Stimulated activated CD4-positive, alpha-beta T cell treated with anti-CD3 and anti-CD28 coated beads, Interleukin-15, amount 100 ng/mL, for 1 hour (primary cell): Measurements from ENCODE around the gene PPDPF.
"Not testable (repeated sequence)": the region's sequence is repeated elsewhere in the genome, so short reads cannot be mapped to it uniquely, and the experiment has no call there.

Source experiments
- DNase-seq, 2 donors: peaks; one replicate each; pipeline ENCODE4 v3.0.0-alpha.2; 2020; ENCODE audit warnings: low read depth in 1 of 2, low spot score in 1 of 2

The PPDPF gene

DNA sequence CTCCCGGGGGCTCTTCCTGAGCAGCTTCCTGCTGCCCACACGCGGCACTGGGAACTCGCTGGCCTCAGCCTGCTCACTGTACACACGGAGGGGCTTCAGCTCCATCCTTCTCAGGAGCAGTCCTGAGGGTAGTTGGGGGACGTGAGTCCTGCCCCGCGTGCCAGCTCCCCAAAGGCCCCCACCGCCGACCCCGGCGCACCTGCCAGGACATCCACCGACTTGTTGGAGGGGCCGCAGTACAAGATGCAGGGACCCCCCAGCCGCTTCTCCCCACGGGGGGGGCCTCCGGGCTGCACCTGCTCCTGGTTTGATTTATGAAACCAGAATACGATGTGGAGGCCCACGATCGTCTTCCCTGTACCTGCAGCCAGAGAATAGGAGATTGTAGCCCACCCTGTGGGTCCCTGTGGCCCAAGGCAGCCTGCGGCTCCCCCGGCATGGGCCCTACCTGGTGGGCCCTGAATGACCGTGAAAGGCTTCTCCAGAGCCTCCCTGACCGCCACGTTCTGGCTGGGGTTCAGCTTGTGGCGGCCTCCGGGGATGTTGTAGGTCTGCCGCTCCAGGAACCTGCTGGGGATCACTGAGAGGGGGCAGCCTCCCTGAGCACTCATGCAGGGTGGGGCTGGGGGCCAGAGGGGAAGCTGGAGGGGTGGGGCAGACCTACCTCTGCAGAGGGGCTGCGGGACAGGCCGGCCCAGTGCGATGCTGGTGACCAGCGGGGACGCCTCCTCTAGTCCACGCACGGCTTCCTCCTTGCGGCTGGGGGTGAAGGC lies 41.2 kb downstream of the PPDPF start:
- no peak for DNase-seq

DNA sequence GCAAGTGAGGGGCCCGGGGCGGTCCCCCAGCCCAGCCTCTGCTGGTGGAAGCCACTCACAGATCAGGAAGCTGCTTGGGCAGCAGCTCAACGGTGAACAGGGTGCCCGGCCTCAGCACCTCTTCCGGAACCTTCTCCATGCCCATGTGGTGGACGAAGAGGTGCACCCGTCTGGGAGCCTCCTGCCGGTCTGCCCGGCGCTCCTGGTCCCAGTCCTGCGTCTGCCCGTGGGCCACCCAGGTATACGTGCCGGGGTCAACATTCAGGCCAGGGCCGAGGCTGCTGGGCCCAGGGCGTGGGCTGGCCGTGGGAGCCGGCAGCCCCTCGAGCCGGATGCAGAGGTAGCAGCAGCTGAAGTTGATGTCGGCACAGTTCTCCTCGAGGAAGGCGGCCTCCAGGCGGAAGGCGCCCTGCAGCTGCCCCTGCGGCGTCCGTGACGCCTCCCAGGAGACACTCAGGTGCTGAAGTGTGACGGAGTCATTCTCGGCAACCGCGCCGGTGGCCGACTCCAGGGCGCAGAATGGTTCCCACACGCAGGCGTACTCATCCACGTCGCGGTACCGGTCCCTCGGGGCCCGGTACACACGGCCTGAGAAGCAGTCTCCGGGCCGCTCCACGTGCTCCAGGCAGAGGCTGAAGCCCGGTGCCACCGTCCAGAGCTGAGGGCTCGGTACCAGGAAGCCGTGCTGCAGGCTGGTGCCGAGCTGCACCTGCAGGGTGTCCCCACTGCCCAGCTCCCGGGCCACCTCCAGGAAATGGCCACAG lies 42.1 kb downstream of the PPDPF start:
- DNase-seq, result no peak

DNA sequence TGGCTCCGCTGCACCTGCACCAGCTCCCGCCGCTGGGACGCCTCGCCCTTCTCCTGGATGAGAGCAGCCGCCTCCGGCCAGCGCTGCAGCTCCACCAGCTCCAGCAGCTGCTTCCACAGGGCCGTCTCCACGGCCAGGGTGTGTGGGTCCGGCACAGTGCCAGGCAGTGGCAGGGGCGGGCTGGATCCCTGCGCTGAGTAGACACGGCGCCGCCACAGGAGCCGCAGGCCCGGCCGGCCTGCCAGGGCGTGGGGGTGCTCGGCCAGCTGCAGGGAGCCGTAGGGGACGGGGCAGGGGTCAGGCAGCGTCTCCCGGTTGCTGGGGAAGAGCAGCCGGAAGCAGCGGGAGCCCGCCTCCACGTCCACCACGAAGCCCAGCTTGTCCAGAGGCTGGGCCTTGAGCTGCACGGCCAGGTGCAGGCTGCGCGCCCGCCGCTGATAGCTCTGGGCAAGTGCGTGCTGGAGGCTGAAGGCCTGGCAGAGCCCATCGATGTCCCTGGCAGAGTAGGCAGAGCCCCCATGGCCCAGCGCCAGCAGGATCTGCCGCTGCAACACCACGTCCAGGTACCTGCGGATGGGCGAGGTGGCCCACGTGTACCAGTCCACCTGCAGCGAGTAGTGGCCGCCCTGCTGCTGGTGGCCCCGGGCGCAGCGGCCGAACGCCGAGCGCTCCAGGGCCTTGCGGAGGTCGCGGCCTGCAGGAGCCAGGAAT lies 42.8 kb downstream of the PPDPF start:
- no peak for DNase-seq

DNA sequence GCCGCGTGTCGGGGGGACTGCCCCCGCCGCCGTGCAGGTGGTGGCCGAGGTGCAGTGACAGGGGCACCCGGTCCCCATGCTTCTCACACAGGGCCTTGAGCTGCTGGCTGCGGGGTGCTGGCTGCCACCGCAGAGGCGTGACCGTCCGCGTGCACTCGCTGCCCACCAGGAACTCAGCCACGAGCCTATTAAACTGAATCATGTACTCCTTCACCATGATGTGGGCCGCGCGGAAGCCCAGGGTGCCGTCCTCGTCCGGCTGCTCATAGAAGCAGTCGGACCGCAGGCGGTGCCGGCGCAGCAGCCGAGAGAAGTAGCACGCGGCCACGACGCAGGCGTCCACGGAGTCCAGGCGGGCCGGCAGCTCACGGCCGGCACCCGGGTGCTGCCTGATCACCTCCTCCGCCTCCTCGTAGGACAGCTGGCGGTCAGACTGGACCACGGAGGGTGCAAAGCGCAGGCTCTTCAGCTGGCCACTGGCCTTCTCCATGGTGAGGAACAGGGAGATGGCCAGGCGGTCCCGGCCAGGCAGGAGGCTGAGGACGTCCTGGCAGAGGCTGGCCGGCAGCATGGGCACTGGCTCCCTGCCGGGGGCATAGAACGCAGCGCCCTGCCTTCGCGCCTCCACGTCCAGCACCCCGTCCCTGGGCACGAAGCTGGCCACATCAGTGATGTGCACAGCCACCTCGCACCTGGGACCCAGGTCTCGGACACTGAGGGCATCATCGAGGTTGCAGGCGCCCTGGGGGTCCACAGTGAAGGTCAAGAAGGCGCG lies 43.7 kb downstream of the PPDPF start:
- no peak for DNase-seq

DNA sequence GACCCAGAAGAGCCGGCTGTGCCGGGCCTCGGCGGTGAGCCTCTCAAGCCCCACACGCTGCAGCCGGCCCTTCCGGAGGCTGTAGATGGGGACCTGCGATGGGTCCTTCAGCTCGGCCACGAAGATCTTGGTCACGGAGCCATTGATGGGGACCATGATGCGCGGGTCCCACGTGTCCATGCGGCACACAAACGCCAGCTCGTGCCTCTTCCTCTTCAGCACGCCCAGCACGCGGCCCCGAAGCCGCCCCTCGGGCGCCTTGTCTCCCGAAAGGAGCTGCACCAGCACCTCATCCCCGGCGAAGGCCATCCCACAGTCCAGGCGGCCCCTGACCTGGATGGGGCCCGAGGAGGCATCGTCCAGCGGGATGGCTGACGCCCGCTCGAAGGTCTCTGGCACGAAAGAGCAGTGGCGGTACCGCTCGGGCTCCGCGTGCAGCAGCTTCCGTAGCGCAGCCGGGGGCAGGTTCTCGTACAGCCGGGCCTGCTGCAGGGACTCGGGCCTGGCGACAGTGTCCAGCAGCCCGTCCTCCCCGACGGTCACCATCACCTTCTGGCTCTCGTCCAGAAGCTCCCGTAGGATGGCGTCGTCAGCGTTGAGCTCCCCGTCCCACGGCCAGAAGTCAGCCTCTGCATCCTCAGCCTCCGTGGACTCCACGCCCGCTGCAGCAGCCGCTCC lies 44.6 kb downstream of the PPDPF start:
- DNase-seq, result no peak

DNA sequence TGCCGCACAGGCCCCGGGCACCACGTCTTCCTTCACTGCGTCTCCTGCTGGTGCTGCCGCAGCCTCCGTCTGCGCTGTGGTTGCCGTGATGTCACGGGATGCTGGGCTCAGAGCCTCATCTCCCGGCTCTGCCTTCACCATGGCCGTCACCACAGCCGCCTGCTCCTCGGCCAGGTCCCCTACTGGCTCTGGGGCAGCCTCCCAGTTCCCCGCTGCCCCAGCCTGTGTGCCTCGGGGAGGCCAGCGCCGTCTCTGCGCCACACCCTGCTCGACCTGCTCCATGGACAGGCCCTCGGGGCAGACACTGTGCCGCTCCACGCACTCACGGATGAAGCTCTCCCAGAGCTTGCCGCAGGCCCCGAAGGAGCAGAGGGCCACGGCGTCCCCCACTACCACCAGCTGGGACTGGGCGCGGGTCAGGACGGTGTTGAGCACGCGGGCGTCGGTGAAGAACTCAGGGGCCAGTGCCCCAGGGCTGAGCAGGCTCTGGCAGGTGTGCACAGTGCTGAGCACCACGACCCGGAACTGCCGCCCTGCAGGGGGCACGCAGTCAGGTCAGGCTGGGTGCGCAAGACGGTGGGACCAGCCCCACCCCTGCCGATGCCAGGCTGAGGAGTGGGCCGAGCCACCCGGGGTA lies 45.3 kb downstream of the PPDPF start:
- DNase-seq, result no peak

DNA sequence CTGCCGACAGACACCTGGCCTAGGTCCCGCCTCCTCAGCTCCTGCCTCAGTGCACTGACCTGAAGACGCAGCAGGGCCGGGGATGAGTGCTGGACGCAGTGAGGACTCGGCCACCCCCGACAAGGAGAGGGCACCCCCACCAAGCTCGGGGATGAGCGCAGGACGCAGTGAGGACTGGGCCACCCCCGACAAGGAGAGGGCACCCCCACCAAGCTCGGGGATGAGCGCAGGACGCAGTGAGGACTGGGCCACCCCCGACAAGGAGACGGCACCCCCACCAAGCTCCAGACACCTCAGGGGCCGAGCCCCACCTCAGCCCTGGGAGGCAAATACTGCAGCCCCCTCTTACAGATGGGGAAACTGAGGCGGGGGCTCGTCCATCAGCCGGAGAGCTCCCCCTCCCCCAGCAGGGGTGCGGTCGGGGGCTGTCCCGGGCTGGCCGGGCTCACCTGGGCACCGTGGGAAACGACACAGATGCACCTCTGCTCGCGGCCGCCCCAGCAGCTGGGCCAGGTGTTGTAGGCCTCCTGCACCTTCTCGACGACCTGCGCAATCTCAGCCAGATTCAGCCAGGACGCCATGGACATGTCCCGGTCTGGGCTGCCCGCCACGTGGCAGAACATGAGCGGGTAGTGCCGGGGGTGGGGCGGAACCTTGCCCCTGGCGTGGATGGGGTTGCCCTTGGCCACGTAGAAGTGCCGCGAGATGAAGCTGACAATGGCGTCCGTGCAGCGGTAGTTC lies 46.0 kb downstream of the PPDPF start:
- no peak for DNase-seq

DNA sequence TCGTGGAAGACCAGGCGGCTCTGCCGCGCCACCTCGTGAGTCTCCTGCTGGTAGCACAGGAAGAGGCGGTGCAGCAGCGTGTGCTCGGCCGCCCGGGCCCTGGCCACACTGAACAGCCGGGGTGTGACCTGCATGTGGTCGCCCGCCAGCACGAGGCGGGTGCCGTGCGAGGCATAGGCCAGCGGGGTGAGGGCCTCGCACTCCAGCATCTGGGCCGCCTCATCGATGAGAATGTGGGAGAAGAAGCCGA lies 46.5 kb downstream of the PPDPF start:
- no peak for DNase-seq

DNA sequence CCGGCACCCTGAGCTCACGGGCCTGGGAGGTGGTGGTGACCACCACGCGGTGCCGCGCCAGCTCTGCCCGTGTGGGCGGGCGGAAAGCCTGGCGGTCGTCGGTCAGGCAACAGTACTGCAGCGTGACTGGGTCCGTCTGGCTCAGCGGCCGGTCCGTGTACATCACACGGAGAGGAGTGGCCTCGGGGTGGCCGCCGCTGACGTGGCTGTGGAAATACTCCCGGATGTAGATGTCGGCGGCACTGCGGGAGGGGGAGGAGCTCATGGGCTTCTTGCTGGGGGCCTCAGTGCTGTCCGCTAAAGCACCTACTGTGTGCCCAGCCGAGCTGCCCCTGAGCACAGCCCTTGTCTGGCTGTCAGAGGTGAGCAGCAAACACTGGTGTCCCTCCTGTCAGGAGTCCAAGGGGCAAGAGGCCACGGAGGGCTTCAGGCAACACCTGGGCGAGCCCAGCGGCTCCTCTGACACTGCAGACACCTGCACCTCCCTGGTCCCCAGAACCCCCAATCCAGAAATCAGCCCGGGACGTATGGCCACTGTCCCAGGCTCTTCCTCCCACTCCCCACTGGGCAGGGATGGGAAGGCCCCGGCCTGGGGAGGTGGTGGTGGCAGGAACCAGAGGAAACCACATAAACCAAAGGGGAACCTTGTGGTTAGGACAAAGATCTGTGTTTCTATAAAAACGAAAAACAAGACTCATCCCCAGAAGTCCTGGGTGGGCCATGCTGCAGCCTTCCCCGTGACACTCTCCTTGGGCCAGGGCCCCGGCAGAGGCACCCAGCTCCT lies 47.0 kb downstream of the PPDPF start:
- DNase-seq, result peak; percentile 12 to 29

DNA sequence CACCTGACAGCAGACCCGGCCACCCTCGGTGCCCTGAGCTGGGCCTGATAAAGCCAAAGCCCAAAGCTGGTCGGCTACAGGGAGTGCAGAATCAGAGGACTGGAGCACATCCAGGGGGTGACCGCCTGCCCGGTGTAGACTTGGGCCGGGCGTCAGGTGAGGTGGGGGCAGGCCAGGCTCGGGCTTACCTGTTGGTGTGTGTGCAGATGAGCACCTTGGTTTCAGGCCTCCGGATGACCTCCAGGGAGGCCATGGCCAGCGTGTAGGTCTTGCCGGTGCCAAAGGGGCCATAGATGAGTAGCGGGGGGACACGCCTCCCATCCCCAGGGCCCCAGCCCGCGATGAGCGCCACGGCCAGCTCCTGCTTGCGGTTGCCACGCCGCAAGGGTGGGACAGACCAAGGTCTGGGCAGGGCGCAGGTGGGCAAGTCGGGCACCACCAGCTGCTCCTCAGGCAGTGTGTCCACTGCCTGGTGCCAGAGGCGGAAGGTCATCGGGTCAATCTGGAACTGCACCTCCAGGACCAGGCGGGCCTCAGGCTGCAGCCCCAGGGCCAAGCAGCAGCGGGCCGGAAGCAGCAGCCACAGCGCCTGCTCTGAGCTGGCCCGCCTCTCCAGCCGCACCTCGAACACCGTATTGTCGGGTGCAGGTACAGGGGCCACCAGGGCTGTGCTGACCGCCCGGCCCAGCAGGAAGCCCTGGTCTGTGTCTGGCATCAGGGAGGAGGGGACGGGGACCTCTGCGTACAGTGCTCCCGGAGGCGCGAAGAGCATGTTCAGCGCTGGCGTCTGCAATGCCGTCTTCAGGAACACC lies 47.8 kb downstream of the PPDPF start:
- DNase-seq, result no peak

DNA sequence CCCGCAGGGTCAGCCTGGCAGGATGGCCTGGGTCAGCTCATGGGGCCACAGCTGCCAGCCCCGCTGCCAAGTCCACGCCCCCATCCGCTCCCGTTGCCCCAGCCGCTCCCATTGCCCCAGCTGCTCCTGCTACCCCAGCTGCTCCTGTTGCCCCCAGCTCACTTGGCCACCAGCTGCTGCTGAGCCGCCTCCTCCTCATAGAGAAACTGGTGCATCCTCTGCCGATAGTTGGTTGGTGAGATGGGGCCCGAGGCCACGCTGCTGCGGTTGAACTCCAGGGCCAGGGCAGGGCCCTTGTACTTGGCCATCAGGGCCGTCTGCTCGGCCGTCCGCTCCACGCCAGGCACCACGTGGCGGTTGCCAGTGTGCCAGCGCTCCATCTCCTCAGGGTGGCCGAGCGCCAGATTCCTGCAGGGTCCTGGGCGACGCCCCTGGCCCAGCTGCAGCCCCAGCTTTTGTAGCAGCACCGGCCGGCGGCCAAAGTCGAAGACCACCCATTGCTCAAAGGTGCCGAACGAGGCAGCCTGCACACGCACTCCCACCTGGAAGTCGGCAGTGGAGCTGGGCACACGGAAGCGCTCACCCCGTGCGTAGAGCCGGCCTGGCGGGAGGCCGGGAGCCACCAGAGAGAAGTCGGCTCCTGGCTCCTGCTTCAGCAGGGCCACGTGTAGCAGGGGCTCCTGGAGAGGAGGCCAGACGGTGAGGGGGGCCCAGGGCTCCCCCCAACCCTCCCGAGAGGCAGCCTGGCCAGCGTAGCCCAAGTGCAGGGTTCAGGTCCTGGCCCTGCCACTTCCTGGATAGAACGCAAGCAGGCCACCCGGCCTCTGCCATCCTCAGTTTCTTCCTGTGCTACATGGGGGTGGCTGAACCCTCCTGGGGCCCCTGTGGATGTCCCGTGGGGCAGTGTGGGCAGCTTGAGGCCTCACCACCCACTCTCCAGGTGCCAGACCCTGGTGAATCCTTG lies 48.7 kb downstream of the PPDPF start:
- no peak for DNase-seq

DNA sequence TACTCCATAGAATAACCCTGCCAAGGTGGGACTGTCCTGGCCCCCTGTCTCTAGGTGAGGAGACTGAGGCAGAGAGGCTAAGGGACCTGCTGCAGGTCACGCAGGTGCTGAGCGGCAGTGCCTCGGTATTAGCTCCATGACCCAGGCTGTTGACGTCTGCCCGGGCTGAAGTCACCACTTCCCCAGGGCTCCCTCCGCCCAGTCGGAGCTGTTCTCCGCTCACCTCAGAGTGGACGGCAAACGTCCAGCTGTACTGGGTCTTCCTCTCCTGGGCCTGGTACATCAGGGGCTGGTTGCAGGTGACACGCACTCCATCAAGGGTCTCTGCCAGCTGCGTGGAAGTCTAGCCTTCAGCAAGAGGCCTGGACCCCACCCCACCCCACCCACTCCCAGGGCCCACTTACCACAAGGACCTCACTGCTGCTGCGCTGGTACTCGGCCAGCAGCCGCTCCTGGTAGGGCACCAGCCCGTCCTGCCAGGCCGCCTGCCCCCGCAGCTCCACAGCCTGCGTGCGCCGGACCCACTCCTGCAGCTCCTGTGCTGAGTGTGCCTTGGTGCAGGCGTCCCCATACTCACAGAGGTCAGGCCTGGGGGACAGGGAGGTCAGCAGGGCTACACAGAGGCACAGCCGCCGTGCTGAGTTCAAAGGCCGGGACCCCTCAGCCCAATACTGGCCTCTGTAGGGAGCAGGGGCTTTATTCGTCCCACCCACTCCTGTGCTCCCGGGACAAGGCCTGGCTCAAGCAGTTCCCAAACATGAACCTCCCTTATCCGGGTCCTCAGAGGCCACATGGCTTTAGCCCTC lies 49.9 kb downstream of the PPDPF start:
- DNase-seq, result no peak

DNA sequence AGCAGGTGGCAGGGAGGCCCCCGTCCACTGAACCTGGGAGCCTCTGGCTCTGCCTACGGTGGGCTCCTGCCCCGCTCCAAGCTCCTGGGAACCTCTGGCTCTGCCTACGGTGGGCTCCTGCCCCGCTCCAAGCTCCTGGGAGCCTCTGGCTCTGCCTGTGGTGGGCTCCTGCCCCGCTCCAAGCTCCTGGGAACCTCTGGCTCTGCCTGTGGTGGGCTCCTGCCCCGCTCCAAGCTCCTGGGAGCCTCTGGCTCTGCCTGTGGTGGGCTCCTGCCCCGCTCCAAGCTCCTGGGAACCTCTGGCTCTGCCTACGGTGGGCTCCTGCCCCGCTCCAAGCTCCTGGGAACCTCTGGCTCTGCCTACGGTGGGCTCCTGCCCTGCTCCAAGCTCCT lies 50.5 kb downstream of the PPDPF start:
- DNase-seq, result not testable (repeated sequence)
